ENCODE data around the gene ARL16.
"Not testable (repeated sequence)": the region's sequence is repeated elsewhere in the genome, so short reads cannot be mapped to it uniquely, and the experiment has no call there.

Gene ARL16

GRCh38 chr17:81697261-81698044 lies 13.9 kb upstream of the ARL16 start:
- DNase-seq = no peak

- no peak for DNase-seq
Measured at GRCh38 chr17:81696218-81696941, 12.8 kb upstream of the ARL16 start.

GRCh38 chr17:81695801-81696200 lies 12.2 kb upstream of the ARL16 start:
- no peak for DNase-seq

GRCh38 chr17:81695211-81695610 lies 11.6 kb upstream of the ARL16 start:
- DNase-seq = no peak

- DNase-seq = no peak
Measured at GRCh38 chr17:81694810-81695209, 11.2 kb upstream of the ARL16 start.

- DNase-seq = no peak
Measured at GRCh38 chr17:81693509-81694210, 10.1 kb upstream of the ARL16 start.

GRCh38 chr17:81691608-81692007 lies 8.0 kb upstream of the ARL16 start:
- no peak for DNase-seq

GRCh38 chr17:81691196-81691595 lies 7.6 kb upstream of the ARL16 start:
- no peak for DNase-seq

GRCh38 chr17:81690549-81690948 lies 7.0 kb upstream of the ARL16 start:
- no peak for DNase-seq

- DNase-seq = no peak
Measured at GRCh38 chr17:81690066-81690465, 6.5 kb upstream of the ARL16 start.

GRCh38 chr17:81688616-81689015 lies 5.0 kb upstream of the ARL16 start:
- no peak for DNase-seq

GRCh38 chr17:81687770-81688541 lies 4.4 kb upstream of the ARL16 start:
- no peak for DNase-seq

GRCh38 chr17:81686614-81687013 lies 3.0 kb upstream of the ARL16 start:
- no peak for DNase-seq

GRCh38 chr17:81685108-81685507 lies 1.5 kb upstream of the ARL16 start:
- DNase-seq = no peak

- no peak for DNase-seq
Measured at GRCh38 chr17:81684442-81684911, 880 bp upstream of the ARL16 start.

GRCh38 chr17:81683208-81683583 lies 401 bp downstream of the ARL16 start:
- no peak for DNase-seq

GRCh38 chr17:81682565-81683207 lies 911 bp downstream of the ARL16 start:
- no peak for DNase-seq

- no peak for DNase-seq
Measured at GRCh38 chr17:81681672-81682071, 1.9 kb downstream of the ARL16 start.

GRCh38 chr17:81680150-81680549 lies 3.4 kb downstream of the ARL16 start:
- DNase-seq = no peak

GRCh38 chr17:81676906-81677305 lies 6.7 kb downstream of the ARL16 start:
- DNase-seq = no peak

- not testable (repeated sequence) for DNase-seq
Measured at GRCh38 chr17:81675515-81676221, 7.9 kb downstream of the ARL16 start.
